Aortic smooth muscle cell (primary cell): ENCODE measurements around the gene FKBP10. TPM values are rescaled to one million over a fixed set of nuclear protein-coding genes. Genes with fewer than 3 reads are reported as not detected.

Experiments
- total RNA-seq: library from RNA; depleted of rRNA; stranded (reverse); fragments of >200 nt; gene quantifications from 2 replicates; pipeline ENCODE4 v1.2.3, GENCODE V29; 2014

Gene FKBP10, protein sequence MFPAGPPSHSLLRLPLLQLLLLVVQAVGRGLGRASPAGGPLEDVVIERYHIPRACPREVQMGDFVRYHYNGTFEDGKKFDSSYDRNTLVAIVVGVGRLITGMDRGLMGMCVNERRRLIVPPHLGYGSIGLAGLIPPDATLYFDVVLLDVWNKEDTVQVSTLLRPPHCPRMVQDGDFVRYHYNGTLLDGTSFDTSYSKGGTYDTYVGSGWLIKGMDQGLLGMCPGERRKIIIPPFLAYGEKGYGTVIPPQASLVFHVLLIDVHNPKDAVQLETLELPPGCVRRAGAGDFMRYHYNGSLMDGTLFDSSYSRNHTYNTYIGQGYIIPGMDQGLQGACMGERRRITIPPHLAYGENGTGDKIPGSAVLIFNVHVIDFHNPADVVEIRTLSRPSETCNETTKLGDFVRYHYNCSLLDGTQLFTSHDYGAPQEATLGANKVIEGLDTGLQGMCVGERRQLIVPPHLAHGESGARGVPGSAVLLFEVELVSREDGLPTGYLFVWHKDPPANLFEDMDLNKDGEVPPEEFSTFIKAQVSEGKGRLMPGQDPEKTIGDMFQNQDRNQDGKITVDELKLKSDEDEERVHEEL
- 354 and 420 TPM in 2 replicates for total RNA-seq

DNA sequence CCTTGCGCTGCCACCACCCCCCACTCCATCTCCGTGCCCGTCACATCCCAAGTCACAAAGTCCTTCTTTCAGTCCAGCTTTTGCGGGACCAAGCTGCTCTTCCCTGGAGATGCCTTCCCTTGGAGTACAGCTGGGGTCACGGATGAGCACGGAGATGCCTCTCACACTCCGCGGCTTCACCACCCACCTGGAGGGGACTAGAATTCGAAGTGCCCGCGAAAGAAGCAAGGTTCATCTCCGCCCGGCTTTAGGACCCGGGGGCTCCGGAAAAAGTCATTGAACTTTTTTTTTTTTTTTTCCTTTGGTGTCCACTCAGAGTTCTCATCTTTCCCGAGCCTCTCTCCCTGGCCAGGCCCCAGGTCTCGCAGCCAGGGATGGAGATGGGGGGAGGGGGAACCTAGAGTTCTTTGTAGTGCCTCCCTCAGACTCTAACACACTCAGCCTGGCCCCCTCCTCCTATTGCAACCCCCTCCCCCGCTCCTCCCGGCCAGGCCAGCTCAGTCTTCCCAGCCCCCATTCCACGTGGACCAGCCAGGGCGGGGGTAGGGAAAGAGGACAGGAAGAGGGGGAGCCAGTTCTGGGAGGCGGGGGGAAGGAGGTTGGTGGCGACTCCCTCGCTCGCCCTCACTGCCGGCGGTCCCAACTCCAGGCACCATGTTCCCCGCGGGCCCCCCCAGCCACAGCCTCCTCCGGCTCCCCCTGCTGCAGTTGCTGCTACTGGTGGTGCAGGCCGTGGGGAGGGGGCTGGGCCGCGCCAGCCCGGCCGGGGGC lies at the start of gene FKBP10:
Gene FKBP10, plus strand, starts transcription at position 624 of the 771 bp plus-strand sequence. Its CDS starts 31 bp downstream, at position 655.

DNA sequence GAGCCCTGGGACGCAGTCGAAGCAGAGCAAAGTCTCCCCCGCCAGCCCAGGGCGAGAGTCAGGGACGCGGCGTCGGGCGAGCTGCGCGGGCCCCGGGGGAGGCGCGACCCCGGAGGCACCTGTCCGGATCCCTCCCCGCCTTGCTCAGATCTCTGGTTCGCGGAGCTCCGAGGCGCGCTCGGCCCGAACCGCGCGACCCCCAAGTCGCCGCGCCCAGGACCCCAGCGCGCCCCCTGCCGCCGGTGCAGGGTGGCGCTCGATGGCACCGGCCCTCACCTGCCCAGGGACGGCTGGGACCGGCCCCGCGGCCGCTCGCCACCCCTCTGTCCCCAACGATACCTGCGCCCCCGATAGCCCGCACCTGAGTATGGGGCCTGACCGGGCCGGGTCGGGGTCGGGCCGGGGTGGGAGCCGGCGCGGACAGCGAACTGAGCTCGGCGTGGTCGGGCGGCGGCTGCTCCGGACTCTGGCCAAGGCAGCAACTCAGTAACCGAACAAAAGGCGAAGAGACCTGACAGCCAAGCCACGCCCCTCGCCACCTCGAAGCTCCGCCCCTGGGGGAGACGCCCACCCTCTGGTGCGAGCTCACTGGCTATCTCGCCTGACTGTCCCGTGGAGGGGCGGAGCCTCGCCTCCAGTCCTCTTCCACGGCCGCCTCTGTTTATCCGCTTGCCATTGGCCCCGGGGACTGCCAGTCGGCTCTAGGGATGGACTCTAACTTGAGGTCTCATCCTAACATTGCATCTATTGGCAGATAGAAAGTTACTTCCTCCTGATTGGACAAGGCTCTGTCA lies 26.4 kb upstream of the FKBP10 start, which contains the start of gene JUP:
Gene JUP, minus strand, starts transcription at position 485 of the 794 bp plus-strand sequence. CDS start 14,857 bp downstream, outside the sequence.

DNA sequence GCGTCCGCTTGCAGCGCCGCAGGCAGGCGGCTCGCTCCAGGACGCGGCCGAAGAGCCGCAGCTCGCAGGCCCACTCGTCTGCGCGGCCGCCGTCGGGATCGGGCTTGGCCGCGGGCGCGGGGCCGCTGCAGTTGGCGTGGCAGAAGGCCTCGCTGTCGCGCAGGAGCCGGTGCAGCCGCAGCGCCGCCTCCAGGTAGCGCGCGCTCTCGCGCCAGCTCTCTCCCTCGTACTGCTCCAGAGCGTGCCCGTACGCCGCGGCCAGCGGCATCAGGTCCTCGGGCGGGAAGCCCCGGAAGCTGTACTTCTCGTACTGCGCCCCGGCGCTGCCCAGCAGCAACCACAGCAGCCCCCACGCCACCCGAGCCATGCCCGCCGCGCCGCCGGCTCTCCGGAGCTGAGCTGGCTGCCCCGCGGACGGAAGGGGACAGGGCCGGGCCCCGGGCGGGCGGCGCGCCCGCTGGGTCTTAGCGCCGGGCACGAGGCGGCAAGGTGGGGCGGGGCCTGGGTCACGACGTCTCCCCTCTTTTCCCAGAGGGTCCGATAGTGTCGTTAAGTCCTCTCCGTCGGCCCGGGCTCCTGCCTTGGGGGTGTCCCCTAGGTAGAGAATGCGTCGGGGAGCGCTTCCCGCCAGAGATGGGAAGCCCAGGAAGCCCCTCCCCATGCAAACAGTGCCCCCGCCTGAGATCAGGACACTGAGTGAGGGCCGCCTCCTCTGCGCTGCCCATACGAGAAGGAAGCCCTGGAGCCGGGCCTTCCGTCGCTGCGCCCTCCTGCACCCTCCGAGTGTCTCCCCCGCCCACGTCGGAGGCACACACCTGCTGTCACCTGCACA lies 1.0 kb upstream of the FKBP10 start, which contains the start of gene P3H4:
Gene P3H4, minus strand, starts transcription at position 401 of the 832 bp plus-strand sequence. Its CDS starts 34 bp downstream, at position 367.

DNA sequence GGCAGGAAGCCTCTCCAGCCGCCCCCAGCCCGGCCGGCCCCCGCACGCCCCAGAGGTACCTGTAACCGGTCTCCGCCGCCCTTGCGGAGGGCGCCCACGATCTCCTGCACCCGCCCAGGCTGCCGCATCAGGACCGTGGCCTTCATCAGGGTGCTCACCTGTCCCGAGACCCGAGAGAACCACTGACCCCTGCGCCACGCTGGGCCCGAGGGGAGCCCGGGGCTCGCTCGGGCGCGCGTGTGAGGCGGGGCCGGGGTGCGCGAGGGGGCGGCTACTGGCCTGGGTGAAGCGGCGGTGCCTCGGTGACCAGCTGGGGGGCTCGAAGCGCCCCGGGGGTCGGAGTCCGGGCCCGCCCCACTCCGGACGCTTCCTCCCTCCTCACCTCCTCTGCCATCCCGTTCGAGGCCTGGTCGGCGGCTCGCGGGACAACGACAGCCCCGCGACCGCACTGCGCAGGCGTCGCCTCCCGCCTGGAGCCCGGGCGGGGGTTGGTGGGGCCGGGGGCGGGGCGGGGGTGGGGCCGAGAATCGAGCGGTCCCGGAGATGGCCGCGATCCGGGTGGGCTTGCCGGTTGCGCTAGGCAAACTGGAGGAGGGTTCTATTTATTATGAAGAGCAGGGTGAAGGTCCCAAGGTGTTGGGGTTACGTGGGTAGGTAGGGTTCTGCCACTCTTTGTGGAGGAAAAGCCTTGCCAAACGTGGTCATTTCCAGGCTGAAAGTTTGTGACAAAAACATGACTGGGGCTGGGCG lies 23.2 kb downstream of the FKBP10 start, which contains the start of gene NT5C3B:
Gene NT5C3B, minus strand, starts transcription at position 433 of the 750 bp plus-strand sequence. Its CDS starts 39 bp downstream, at position 394.

DNA sequence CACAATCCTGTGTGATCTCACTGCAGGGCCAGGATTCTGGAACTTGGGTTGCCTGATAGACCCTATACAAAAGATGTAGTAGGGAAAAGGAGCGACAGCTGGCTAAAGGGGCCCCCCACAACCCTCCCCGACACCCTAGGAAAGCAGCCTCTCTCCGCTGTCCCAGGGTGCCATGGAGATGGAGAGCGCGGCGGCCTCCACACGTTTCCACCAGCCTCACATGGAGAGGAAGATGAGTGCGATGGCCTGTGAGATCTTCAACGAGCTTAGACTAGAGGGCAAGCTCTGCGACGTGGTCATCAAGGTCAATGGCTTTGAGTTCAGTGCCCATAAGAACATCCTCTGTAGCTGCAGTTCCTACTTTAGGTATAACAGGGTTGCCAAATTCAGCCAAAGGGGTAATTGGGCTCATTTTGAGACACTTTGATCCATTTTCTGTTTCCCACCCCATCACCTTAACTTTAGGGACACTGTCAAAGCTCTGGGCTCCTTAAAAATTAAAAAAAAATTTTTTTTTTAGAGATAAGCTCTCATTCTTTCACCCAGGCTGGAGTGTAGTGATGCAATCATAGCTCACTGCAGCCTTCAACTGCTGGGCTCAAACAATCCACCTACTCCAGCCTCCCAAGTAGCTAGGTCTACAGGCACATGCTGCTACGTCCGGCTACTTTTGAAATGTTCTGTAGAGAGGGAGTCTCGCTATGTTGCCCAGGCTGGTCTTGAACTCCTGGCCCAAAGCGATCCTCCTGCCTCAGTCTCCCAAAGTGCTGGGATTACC lies 25.1 kb downstream of the FKBP10 start, which contains the start of gene KLHL10:
Gene KLHL10, plus strand, starts transcription at position 65 of the 778 bp plus-strand sequence. Its CDS starts 108 bp downstream, at position 173.

DNA sequence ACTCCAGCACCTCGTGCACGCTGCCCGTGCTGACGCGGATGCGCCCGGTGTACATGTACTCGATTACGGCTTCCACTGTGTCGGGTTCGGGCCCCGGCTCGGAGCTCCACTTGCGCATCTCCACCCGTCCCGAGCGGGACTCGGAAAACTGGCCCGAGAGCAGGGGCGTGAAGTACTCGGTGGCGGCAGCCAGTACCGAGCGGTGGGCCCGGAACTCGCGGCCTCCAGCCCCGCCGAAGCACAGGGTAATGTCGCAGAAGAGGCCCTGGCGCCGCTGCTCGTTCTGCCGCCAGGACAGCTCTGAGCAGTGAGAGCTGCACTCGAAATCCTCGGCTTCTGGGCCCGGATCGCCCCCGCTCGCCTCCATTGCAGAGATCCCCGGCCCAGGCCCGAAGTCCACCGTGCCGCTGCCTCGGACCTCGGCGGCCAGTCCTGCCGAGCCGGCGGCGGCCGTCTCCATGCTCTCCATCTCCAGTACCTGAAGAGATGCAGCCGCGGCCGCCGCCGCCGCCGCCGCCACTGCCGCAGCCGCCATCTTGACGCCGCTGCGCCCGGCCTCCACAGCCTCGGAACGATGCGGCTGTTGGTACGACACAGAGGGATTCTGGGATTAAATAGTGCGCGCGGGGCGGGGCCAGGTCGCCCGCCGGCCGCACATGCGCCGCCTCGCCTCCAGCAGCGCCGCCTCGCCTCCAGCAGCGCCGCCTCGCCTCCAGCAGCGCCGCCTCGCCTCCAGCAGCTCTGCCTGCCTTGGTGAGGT lies 52.2 kb downstream of the FKBP10 start, which contains the start of gene KLHL11:
Gene KLHL11, minus strand, starts transcription at position 588 of the 760 bp plus-strand sequence. Its CDS starts 53 bp downstream, at position 535.

Other genes with a start within 250 kb of the FKBP10 start
- gene KRT9, start 240.9 kb upstream of the FKBP10 start, total RNA-seq: not detected in 2 replicates
- 1.1 TPM in 1 of 2 replicates, not detected in the other for gene KRT14, start 226.1 kb upstream of the FKBP10 start, total RNA-seq
- 0.79 and 1.4 TPM in 2 replicates for gene KRT16, start 200.2 kb upstream of the FKBP10 start, total RNA-seq
- gene KRT17, start 188.4 kb upstream of the FKBP10 start, total RNA-seq: 7.1 and 7.4 TPM in 2 replicates
- gene EIF1, start 124.1 kb upstream of the FKBP10 start, total RNA-seq: 73.1 and 112 TPM in 2 replicates
- gene GAST, start 100.7 kb upstream of the FKBP10 start, total RNA-seq: not detected in 2 replicates
- gene HAP1, start 78.4 kb upstream of the FKBP10 start, total RNA-seq: not detected in 2 replicates
- gene JUP, start 26.3 kb upstream of the FKBP10 start, total RNA-seq: 22.9 and 25.7 TPM in 2 replicates
- gene P3H4, start 1.1 kb upstream of the FKBP10 start, total RNA-seq: 77.1 and 77.5 TPM in 2 replicates
- gene NT5C3B, start 23.2 kb downstream of the FKBP10 start, total RNA-seq: 64.6 and 70.0 TPM in 2 replicates
- gene KLHL10, start 24.8 kb downstream of the FKBP10 start, total RNA-seq: 0.13 TPM in 1 of 2 replicates, not detected in the other
- 25.4 and 28.8 TPM in 2 replicates for gene KLHL11, start 52.4 kb downstream of the FKBP10 start, total RNA-seq
- gene ACLY, start 105.9 kb downstream of the FKBP10 start, total RNA-seq: 180 and 194 TPM in 2 replicates
- gene ODAD4, start 117.6 kb downstream of the FKBP10 start, total RNA-seq: 0.79 and 0.93 TPM in 2 replicates
- gene CNP, start 153.8 kb downstream of the FKBP10 start, total RNA-seq: 49.6 and 50.6 TPM in 2 replicates
- 80.0 and 88.9 TPM in 2 replicates for gene DNAJC7, start 204.4 kb downstream of the FKBP10 start, total RNA-seq
- gene NKIRAS2, start 207.1 kb downstream of the FKBP10 start, total RNA-seq: 22.1 and 25.8 TPM in 2 replicates
- 0.19 and 0.26 TPM in 2 replicates for gene C17orf113, start 237.6 kb downstream of the FKBP10 start, total RNA-seq